AG09309 (cell line): Measurements from ENCODE around the gene RNF182.
"Not testable (repeated sequence)": the region's sequence is repeated elsewhere in the genome, so short reads cannot be mapped to it uniquely, and the experiment has no call there.

Experiments used
- DNase-seq: peaks from one replicate; pipeline ENCODE4 v3.0.0-alpha.2; 2010; ENCODE audit warnings: low read depth
- H3K4me3 ChIP-seq: 2 replicates; pipeline ENCODE4 v1.5.1; 2011; ENCODE audit warnings: mild to moderate bottlenecking, low read depth, low read length, moderate library complexity; ENCODE audit not compliant: control insufficient read depth
- CTCF ChIP-seq: IDR thresholded peaks from 2 replicates; pipeline ENCODE4 v1.5.1; 2011; ENCODE audit warnings: mild to moderate bottlenecking, low read depth, low read length, inconsistent platforms; ENCODE audit not compliant: insufficient read depth, control insufficient read depth; ENCODE audit errors: missing control alignments

Gene RNF182

GRCh38 chr6:14016432-14016831, 91.7 kb downstream of the RNF182 start:
- no peak for TF ChIP-seq CTCF
- no peak for DNase-seq
- H3K4me3 ChIP-seq, result no peak overlapping the region

GRCh38 chr6:14016935-14017625, 92.3 kb downstream of the RNF182 start:
- no peak for TF ChIP-seq CTCF
- no peak for DNase-seq
- no peak overlapping the region for H3K4me3 ChIP-seq

- no peak for DNase-seq
Observed at GRCh38 chr6:14017626-14018475, 93.1 kb downstream of the RNF182 start.

GRCh38 chr6:14018559-14018958, 93.8 kb downstream of the RNF182 start:
- DNase-seq, H3K4me3 ChIP-seq: not testable (repeated sequence)

More at GRCh38 chr6:14017626-14018475, 93.1 kb downstream of the RNF182 start:
- H3K4me3 ChIP-seq, result no peak overlapping the region
- no peak for TF ChIP-seq CTCF

GRCh38 chr6:14020551-14020950, 95.8 kb downstream of the RNF182 start:
- DNase-seq, result no peak
- H3K4me3 ChIP-seq, result no peak overlapping the region
- TF ChIP-seq CTCF, result no peak

- no peak for DNase-seq
- TF ChIP-seq CTCF, result no peak
- H3K4me3 ChIP-seq, result no peak overlapping the region
Observed at GRCh38 chr6:14021449-14021848, 96.7 kb downstream of the RNF182 start.

- no peak overlapping the region for H3K4me3 ChIP-seq
- no peak for DNase-seq
- TF ChIP-seq CTCF, result no peak
Observed at GRCh38 chr6:14022673-14023072, 97.9 kb downstream of the RNF182 start.
